Measurements from ENCODE around the gene MPDU1.

DNA sequence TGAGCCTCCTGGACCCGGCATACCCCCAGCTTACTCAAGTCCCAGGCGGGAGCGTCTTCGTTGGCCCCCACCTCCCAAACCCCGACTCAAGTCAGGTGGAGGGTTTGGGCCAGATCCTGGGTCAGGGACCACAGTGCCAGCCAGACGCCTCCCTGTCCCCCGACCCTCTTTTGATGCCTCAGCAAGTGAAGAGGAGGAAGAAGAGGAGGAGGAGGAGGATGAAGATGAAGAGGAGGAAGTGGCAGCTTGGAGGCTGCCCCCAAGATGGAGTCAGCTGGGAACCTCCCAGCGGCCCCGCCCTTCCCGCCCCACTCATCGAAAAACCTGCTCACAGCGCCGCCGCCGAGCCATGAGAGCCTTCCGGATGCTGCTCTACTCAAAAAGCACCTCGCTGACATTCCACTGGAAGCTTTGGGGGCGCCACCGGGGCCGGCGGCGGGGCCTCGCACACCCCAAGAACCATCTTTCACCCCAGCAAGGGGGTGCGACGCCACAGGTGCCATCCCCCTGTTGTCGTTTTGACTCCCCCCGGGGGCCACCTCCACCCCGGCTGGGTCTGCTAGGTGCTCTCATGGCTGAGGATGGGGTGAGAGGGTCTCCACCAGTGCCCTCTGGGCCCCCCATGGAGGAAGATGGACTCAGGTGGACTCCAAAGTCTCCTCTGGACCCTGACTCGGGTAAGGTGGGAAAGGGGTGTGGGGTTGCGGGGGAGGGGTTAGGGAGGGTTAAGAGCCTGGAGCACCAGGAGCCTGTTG lies 20.4 kb upstream of the MPDU1 start:
- no peak for TF ChIP-seq POLR2A (IDR thresholded peaks at IDR 0.05; ENCODE audit: low read length)
- no peak for TF ChIP-seq GATA1 (IDR thresholded peaks at IDR 0.05; ENCODE audit: low read depth, low read length)

All from erythroblast (primary cell).